GM08714 (cell line): Measurements from ENCODE around the gene PDPK1.
"Not testable (repeated sequence)": the region's sequence is repeated elsewhere in the genome, so short reads cannot be mapped to it uniquely, and the experiment has no call there.

Source experiments
- H3K4me3 ChIP-seq: fragments of 200-500 bp; sonication (Bioruptor generic); 2 replicates; pipeline ENCODE4 v1.5.1; 2014; ENCODE audit warnings: mild to moderate bottlenecking, low read length, inconsistent platforms
- ZNF274 ChIP-seq: IDR thresholded peaks from 2 replicates; pipeline ENCODE4 v1.6.1; 2012; ENCODE audit warnings: mild to moderate bottlenecking, low read depth, low read length

The PDPK1 gene

GRCh38 chr16:2535625-2536013 lies 2.2 kb upstream of the PDPK1 start:
- H3K4me3 ChIP-seq = no peak overlapping the region
- TF ChIP-seq ZNF274 = no peak

DNA sequence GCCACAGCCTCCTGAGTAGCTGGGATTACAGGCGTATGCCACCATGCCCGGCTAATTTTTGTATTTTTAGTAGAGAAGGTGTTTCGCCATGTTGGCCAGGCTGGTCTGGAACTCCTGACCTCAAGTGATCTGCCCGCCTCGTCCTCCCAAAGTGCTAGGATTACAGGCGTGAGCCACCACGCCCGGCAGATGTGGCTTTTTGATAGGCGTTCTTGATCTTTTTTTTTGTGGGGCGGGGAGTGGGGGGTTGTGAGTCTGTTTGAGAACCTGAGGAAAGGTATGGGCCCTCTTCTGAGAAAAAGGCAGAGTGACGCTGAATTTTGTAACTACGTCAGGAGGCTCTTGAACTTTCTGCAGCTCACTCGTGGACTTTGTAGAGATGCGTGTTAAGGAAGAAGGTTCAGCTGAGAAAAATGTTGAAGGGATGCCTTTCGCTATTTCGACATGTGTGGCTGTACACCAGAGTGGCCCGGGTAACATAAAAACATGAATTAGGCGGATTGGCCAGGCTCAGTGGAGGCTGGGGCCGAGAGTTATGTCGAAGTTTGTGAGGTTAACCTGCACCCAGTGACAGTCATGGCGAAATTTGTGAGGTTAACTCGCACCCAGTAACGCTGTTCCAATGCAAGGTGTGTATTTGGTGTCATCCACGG lies 1.5 kb downstream of the PDPK1 start:
- peak overlapping the region; percentile 77; the same call in 1 of the 2 replicates for H3K4me3 ChIP-seq

- not testable (repeated sequence) for H3K4me3 ChIP-seq
These were observed 2.1 kb downstream of the PDPK1 start for GRCh38 chr16:2539845-2540458.

DNA sequence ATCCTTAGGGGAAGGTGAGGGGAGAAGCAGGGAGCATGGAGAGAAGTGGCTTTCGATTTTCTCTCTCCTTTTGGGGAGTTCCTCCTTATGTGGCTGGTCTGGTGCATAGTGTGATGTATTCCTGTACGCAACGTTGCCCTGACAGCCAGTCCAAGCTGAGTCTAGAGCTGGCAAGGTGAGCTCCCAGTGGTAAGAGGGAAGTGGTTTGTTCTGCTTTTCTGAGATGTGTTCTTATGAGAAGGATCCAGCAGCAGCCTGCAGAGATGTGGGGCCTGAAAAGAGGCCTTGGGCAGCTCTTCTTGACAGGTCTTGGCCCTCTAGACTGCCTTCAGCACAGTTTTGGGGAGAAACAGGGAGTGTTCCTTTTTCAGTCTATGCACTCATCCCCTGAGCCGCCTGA lies 3.1 kb downstream of the PDPK1 start:
- not testable (repeated sequence) for H3K4me3 ChIP-seq

DNA sequence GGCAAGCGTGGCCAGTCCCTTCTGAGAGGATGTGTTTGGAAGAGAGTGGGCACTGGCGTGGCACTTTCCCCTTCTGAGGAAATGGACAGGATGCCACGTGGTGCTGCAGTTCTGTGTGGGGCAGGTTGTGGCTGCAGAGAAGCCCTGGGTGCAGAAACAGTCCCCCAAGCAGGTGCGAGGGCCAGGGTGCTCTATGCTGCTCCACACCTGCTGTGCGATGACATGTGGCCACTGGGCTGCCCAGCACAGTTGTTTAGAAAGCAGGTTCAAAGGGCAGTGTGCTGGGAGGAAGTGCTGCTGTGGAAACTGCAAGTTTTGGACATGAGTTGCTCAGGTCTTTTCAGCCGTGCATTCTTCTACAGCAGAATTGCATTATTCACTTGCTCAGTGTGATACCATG lies 3.6 kb downstream of the PDPK1 start:
- H3K4me3 ChIP-seq = not testable (repeated sequence)

DNA sequence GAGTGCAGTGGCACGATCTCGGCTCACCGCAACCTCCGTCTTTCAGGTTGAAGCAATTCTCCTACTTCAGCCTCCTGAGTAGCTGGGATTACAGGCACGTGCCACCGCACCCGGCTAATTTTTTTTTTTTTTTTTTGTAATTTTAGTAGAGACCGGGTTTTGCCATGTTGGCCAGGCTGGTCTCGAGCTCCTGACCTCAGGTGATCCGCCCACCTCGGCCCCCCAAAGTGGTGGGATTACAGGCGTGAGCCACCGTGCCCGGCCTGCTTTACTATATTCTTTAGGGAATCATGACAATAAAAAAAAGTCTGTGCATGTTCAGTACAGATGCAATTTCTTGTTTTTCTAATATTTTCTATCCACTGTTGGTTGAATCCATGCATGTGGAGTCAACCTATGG lies 6.0 kb downstream of the PDPK1 start:
- not testable (repeated sequence) for H3K4me3 ChIP-seq

GRCh38 chr16:2550283-2550878 lies 12.6 kb downstream of the PDPK1 start:
- H3K4me3 ChIP-seq = not testable (repeated sequence)

- H3K4me3 ChIP-seq = not testable (repeated sequence)
These were observed 13.6 kb downstream of the PDPK1 start for GRCh38 chr16:2551420-2551889.

- H3K4me3 ChIP-seq = not testable (repeated sequence)
These were observed 17.0 kb downstream of the PDPK1 start for GRCh38 chr16:2554709-2555425.

GRCh38 chr16:2557150-2557549 lies 19.3 kb downstream of the PDPK1 start:
- H3K4me3 ChIP-seq = not testable (repeated sequence)

DNA sequence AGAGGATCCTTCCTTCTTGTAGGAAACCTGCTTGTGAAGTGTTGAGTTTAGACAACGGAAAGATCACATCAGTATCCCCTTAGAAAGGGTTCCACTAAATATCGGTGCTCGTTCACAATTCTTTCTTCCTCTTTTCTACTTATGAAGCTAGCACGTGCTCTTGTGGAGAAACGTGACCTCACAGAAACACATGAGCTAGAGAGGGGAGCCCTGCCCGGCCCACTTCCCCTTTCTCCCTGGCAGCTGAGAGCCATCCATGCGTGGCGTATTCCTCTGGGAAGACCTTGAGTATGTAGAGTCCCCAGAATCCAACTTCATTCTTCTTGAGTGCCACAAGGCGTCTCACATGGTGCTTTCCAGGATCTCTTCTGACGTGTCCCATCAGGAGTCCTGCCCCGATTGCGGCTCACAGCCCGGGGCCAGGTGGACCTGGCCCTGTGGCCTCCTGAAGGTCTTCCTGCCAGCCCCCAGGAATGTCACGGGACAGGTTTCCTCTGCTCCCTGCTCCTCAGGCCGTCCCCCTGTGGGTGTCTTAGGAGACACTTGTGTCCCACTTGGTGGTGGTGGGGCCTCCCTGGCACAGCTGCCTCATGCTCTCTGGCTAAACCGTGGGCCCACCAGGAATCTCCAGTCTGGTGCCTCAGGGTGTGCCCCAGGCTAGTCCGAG lies 22.4 kb downstream of the PDPK1 start:
- not testable (repeated sequence) for H3K4me3 ChIP-seq

DNA sequence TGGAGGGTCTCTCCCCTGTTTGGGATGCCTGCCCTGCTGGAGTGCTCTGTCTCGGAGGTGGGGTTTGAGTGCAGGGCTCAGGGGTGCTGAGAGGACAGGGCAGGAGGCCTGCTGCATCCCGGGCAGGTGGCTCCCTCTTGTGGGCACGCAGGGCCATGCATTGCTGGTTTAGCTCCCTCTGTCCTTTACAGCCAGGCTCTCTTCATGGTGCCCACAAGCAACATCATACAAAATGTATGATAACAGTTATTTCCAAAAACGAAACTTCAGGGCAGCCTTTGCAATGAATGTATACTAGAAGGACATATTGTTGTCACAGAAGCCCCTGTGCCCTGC lies 22.9 kb downstream of the PDPK1 start:
- not testable (repeated sequence) for H3K4me3 ChIP-seq

- not testable (repeated sequence) for H3K4me3 ChIP-seq
These were observed 29.7 kb downstream of the PDPK1 start for GRCh38 chr16:2567506-2567905.

- H3K4me3 ChIP-seq = not testable (repeated sequence)
These were observed 30.8 kb downstream of the PDPK1 start for GRCh38 chr16:2568573-2568972.

GRCh38 chr16:2572704-2573103 lies 34.9 kb downstream of the PDPK1 start:
- not testable (repeated sequence) for H3K4me3 ChIP-seq

DNA sequence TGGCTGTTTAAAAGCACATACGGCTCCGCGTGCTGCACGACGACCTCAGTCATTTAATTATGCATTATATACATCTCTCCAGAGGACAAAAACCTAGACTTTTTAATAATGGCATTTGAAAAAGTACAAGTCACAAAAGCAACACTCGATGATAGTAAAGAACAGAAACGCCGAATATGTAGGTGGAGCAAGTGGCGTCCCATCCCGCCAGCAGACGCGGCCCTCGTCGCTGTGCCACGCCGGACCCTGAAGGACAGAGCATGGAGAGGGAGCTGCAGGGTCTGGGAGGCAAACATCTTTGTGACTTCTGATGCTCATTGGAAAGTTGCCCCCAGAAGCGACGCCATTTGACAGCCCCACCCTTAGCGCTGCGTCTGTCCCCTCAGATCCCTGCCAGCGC lies 38.0 kb downstream of the PDPK1 start:
- not testable (repeated sequence) for H3K4me3 ChIP-seq

GRCh38 chr16:2577044-2577443 lies 39.2 kb downstream of the PDPK1 start:
- not testable (repeated sequence) for H3K4me3 ChIP-seq

- H3K4me3 ChIP-seq = not testable (repeated sequence)
These were observed 41.1 kb downstream of the PDPK1 start for GRCh38 chr16:2578905-2579304.

DNA sequence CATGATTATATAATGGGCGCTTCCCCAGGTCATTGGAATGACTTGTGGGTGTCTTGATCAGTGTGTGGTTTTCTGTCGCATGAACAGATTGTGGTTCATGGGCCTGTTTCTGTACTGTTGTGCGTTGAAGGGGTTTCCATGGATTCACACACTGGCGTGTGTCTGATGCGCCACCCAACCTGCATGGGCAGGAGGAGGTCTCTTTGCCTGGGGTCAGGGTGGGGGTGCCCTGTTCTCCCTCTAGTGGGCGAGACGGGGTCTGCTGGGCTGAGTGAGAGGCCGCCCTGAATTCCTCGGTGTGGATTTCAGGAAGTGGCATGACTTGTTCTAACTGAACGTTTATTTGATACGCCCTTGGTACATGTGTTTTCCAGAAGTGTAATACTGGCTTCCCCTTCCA lies 42.3 kb downstream of the PDPK1 start:
- H3K4me3 ChIP-seq = not testable (repeated sequence)

GRCh38 chr16:2580818-2581217 lies 43.0 kb downstream of the PDPK1 start:
- H3K4me3 ChIP-seq = not testable (repeated sequence)
